Mammary epithelial cell (primary cell): ENCODE data around the gene FBXL7.

Experiments
- EZH2 ChIP-seq: IDR thresholded peaks from 2 replicates; pipeline ENCODE4 v1.6.1; 2012; ENCODE audit warnings: low read length, inconsistent platforms, borderline replicate concordance
- TF ChIP-seq, protein P1 (sequence below), 2 donors: IDR thresholded peaks in 1 of 2; conservative IDR thresholded peaks in 1 of 2; 2 replicates each; pipeline ENCODE4 v1.5.1; 2011 to 2012; ENCODE audit warnings: inconsistent platforms in 2 of 2, low read length in 2 of 2, mild to moderate bottlenecking in 2 of 2, control low read depth in 1 of 2, low read depth in 1 of 2; ENCODE audit not compliant: insufficient read depth in 1 of 2; ENCODE audit errors: extremely low read depth in 1 of 2

DNA sequence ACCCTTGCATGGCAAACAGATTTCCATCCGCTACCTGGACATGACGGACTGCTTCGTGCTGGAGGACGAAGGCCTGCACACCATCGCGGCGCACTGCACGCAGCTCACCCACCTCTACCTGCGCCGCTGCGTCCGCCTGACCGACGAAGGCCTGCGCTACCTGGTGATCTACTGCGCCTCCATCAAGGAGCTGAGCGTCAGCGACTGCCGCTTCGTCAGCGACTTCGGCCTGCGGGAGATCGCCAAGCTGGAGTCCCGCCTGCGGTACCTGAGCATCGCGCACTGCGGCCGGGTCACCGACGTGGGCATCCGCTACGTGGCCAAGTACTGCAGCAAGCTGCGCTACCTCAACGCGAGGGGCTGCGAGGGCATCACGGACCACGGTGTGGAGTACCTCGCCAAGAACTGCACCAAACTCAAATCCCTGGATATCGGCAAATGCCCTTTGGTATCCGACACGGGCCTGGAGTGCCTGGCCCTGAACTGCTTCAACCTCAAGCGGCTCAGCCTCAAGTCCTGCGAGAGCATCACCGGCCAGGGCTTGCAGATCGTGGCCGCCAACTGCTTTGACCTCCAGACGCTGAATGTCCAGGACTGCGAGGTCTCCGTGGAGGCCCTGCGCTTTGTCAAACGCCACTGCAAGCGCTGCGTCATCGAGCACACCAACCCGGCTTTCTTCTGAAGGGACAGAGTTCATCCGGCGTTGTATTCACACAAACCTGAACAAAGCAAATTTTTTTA is 436.7 kb downstream of the FBXL7 start:
- TF ChIP-seq, protein P1, sequence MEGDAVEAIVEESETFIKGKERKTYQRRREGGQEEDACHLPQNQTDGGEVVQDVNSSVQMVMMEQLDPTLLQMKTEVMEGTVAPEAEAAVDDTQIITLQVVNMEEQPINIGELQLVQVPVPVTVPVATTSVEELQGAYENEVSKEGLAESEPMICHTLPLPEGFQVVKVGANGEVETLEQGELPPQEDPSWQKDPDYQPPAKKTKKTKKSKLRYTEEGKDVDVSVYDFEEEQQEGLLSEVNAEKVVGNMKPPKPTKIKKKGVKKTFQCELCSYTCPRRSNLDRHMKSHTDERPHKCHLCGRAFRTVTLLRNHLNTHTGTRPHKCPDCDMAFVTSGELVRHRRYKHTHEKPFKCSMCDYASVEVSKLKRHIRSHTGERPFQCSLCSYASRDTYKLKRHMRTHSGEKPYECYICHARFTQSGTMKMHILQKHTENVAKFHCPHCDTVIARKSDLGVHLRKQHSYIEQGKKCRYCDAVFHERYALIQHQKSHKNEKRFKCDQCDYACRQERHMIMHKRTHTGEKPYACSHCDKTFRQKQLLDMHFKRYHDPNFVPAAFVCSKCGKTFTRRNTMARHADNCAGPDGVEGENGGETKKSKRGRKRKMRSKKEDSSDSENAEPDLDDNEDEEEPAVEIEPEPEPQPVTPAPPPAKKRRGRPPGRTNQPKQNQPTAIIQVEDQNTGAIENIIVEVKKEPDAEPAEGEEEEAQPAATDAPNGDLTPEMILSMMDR (conservative IDR thresholded peaks at IDR 0.05 in 1 of 2, IDR thresholded peaks at IDR 0.05 in 1 of 2; ENCODE audit: extremely low read depth in 1 of 2, insufficient read depth in 1 of 2, low read depth in 1 of 2, low read length in 2 of 2), result no peak
- TF ChIP-seq EZH2, result no peak
